HG03159 (cell line): Measurements from ENCODE around the gene RBM47.
"Not testable (repeated sequence)": the region's sequence is repeated elsewhere in the genome, so short reads cannot be mapped to it uniquely, and the experiment has no call there.

Experiments used
- ATAC-seq: cut with Tn5 transposase; IDR thresholded peaks from one replicate; pipeline ENCODE4 v1.9.1; 2021; ENCODE audit warnings: mild to moderate bottlenecking, moderate library complexity; ENCODE audit not compliant: unreplicated experiment

The RBM47 gene

DNA sequence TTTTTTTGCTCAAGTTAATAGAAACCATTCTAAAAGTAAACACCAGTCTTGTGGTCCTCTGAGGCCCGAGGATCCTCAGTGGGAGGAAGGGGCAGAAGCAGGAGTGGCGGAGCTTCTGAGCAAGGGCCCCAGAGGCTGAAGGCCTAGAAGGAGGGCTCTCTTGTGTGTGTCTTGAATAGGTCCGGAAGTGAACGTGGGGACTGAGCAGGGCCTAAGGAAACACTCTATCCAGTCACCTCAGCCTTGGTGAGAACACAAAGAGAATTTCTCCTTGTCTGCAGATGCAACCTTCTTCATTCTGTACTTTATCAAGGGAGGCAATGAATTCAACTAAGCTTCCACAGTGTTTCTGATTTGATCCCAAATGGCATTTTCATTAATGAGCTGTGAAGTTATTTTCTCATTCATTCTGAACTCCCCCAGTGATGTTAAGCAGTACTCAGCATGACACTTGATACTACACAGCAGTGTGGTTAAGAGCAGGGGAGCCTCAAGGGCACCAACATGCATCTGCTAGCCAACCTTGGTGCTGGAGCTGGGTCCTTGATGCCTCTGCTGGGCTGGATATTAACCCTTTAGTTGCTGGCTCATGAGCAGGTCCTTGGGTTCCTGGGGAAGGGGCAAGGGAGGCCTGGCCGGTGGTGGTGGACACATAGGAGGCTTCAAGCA is 64.7 kb downstream of the RBM47 start:
- no peak for ATAC-seq

DNA sequence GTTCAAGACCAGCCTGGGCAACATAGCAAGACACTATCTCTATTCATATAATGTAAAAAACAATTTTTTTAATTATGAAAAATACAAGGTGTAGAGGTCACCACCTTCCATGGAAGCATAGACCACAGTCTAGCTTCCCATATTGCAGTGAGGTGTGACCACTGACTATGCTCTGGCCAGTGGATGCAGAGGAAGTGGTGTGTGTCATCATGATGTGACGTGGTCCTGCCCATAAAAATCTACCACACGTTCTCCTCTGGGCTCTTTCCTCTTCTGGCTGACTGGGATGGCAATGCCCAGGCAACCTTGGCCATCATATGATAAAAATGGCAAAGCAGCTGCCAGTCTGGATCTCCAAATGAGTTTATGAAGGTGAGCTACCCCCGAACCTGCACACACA is 65.7 kb downstream of the RBM47 start:
- ATAC-seq, result no peak

DNA sequence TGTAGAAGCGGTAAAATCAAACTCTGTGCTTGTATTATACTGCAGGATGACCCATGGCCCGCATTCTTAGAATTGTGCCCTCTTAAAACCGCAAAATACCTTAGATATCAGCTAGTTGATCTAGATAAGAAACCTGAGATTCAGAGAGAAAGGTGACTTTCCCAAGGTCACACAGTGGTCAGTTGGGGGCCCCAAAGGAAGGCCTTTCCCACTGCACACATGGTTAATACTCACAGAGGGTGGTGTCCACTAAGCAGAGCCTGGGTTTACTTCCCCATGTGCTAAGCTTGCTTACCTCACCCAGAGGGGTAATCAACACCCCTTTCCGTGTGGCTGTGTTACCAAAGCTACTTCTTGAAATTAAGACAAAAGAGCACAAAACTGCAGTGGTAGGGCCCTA is 66.3 kb downstream of the RBM47 start:
- ATAC-seq, result no peak

GRCh38 chr4:40562681-40563080 is 67.0 kb downstream of the RBM47 start:
- ATAC-seq, result no peak

DNA sequence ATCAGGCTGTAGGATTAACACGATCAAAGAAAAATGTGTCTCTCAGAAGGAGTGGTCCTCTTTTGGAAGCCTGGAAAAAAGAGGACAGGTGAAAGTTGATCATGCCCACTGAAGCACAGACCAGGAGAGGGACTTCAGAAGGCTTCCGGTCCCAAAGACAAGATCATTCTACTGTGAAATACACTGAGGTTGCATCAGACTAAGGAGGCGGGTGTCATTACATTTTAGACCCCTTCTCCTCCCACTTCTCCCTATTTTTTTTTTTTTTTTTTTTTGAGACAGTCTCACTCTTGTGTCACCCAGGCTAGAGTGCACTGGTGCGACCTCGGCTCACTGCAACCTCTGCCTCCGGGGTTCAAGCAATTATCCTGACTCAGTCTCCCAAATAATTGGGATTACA is 67.5 kb downstream of the RBM47 start:
- no peak for ATAC-seq

DNA sequence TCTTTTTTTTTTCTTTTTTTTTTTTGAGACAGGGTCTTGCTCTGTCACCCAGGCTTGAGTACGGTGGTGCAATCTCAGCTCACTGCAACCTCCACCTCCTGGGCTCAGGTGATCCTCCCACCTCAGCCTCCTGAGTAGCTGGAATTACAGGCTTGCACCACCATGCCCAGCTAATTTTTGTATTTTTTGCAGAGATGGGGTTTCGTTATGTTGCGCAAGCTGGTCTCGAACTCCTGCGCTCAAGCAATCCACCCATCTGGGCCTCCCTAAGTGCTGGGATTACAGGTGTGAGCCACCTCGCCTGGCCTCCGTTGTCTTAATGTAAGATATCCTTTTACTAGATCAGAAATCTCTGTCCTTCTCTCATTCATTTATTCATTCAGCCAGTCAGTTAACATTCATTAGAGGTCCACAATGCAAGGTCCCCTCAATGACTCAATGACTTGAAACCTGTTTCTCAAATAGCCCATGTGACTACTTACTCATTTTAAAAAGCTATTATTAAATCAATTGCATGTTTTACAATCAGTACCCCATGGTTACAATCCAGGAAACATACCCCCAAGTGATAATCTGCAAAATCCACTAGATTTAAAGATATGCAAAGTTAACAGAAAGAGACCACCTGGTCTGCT is 68.0 kb downstream of the RBM47 start:
- ATAC-seq, result not testable (repeated sequence)

DNA sequence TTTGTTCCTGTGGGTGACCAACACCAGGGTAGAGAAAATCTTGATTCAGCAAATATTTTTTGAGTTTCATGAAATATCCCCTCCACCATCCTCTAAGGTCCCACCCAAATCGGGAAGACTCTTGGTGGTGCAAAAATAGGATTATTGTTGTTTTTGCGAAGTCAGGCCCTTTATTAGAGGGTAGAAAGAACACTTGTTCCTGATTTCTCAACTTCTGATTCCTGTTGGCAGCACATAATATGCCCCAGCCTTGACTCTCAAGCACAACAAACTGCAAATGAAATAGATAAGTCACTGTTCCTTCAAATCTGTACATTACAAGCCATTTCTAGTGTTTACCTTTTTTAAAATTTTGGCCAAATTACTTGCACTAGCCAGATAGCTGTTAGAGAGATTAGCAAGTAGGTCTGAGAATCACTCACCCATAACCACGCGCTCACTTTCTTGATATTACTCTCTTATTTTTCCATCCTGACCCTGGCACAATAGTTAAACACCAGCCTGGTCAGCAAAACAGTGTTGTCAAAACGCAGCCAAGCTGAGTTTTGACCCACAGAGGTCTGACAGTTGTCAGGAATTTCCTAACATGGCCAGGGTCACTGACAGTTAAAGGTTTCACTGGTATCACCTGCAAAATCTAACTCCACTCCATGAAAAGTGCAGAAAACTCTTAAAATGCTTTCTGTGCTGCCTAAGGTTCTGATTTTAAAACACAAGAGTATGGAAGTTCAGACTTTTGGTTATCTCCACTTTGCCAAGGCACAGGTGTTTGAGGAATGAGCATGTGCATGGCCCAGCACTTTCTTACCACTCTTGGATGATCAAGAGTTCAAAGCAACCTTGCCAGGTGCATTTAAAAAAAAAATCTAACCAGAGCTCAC is 69.8 kb downstream of the RBM47 start:
- ATAC-seq, result peak; percentile 67

- ATAC-seq, result no peak
Measured at GRCh38 chr4:40557736-40558135, 71.9 kb downstream of the RBM47 start.

GRCh38 chr4:40555176-40555900 is 74.3 kb downstream of the RBM47 start:
- no peak for ATAC-seq

GRCh38 chr4:40554641-40555040 is 75.0 kb downstream of the RBM47 start:
- not testable (repeated sequence) for ATAC-seq

- no peak for ATAC-seq
Measured at GRCh38 chr4:40553995-40554394, 75.7 kb downstream of the RBM47 start.

DNA sequence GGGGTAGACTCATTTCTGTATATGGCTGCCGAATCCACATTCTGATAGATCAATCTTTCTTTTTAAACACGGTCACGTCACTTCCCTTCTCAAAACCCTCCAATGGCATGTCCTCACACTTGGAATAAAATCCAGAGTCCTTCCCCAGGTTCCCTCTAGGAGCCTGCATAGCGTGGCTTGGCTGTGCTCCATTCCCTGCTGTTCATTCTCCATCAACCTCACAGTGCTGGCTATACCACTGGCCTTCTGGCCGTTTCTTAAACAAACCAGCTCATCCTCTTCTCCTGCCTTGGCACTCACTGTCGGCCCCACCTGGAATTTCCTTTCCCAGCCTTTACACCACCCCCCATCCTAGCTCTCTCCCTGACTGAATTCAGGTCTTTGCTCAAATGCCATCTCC is 77.1 kb downstream of the RBM47 start:
- no peak for ATAC-seq

DNA sequence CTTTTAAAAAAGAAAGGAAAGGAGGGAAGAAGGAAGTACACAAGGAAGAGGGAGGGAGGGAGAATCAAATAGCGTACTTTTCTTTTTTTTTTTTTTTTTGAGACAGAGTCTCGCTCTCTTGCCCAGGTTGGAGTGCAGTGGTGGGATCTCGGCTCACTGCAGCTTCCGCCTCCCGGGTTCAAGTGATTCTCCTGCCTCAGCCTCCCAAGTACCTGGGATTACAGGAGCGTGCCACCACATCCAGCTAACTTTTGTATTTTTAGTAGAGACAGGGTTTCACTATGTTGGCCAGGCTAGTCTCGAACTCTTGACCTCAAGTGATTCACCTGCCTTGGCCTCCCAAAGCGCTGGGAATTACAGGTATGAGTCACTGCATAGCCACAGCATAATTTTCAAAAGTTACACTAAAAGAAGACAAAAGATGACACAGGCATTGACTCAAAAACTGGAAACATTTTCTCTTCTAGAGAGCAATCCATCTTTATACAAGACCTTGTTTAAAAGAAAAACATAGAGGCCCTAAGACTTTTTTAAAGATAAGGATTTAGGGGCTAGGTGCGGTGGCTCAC is 78.0 kb downstream of the RBM47 start:
- not testable (repeated sequence) for ATAC-seq

DNA sequence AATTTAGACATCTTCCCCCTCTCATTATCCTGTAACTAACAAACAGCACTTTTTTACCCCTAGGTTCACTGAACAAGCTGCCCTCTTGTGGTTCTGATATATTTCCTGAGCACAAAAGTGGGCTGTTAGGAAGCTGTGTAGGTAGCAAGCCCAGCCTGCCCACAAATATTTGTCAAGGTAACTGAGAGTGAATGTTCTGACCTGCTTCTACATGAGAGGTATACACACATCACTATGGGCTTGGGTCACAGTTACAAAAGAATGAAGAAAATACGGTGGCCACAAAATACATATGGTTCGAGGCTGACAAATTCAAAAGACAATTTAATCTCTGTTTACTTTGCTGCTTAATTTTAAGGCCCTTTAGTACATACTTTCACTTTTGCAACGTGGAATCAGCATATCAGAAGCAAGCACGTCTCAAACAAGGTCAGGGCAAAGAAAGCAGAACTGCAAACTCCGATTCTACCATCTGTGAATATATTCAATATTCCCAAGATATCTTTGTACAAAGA is 78.7 kb downstream of the RBM47 start:
- peak; percentile 80 for ATAC-seq

- no peak for ATAC-seq
Measured at GRCh38 chr4:40550196-40550595, 79.5 kb downstream of the RBM47 start.

DNA sequence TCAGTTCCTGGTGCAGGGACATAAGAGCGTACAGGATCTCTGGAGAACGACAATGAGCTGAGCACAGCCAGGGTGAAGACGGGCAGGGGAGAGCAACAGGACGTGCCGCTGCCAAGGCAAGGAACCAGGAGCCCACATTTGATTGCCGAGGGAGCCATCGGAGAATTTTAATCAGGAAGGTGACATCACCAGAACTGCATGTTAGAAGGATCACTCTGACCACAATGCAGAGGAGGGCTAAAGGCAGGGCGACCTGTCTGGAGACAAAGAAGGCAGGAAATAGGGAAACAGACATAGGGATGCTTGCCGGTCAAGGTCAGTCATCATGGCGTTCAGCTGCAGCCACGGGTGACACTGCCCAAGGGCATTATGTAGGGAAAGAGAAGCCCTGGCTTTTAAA is 81.4 kb downstream of the RBM47 start:
- no peak for ATAC-seq

- ATAC-seq, result no peak
Measured at GRCh38 chr4:40547789-40548132, 81.9 kb downstream of the RBM47 start.

DNA sequence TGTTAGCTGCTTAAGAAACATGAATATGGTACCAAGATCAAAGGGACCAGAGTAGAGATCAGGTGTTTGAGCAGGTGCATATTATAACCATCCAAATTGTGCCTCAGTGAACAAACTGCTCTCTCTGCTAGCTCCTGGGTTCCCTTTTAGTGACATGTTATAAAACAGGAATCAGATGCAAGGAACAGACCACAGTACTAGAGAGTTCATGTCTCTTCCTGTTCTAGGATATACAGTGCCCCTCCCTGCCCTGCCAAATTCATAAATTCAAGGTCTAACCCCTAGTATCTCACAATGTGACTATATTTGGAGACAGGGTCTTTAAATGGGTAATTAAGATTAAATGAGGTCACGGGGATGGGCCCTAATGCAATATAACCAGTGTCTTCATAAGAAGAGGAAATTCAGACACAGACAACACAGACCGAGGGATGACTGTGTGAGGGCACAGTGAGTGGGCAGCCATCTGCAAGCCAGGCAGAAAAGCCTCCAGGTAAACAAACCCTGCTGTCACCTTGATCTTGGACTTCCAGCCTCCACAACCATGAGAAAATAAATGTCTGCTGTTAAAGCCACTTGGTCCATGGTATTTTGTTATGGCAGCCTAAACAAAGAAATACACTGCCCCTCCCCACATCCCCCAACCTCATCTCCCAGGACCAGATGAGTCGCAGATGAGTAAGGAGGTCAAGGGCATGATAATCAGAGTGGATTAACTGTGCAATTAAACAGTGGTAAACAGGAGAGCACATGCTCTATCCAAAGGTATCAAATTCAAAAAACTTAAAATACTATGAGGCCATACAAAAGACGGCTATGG is 82.5 kb downstream of the RBM47 start:
- ATAC-seq, result no peak

DNA sequence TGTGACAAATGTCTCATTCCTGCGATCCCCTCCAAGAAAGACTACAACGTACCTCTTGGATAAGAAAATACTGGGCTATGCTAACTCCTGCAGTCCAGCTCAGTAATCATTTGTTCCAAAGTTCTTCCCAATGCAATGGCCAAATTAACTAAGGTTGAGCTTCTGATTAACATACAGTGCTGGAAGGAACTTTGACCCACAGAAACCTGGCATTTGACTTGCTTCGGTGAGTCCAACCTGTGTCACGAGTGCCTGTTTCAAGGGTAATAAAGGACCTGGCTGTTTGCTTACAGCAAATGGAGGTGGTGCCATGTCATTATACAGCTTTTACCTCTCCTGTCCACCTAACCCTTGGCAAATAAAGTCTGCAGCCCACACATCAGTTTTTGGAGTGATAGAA is 83.2 kb downstream of the RBM47 start:
- ATAC-seq, result no peak

DNA sequence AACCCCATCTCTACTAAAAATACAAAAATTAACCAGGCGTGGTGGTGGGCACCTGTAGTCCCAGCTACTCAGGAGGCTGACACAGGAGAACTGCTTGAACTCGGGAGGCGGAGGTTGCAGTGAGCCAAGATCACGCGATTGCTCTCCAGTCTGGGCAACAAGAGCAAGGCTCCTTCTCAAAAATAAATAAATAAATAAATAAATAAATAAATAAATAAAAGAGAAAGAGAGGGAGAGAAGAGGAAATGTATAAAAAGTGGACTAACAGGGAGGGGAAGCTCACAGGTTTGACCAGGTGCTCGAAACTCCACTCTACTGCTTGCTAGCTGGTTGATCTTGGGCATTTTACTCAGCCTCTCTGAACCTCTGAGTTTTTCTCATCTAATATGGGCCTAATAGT is 84.2 kb downstream of the RBM47 start:
- ATAC-seq, result not testable (repeated sequence)
